Colonic mucosa (tissue), 4 donors: ENCODE measurements around the gene ERBB2. TPM values are rescaled to one million over a fixed set of nuclear protein-coding genes. Genes with fewer than 3 reads are reported as not detected.
"Not testable (repeated sequence)": the region's sequence is repeated elsewhere in the genome, so short reads cannot be mapped to it uniquely, and the experiment has no call there.

ENCODE experiments used
- DNase-seq: peaks from one replicate; pipeline ENCODE4 v3.0.0-alpha.2; 2020
- H3K27ac ChIP-seq: fragments of 200-600 bp; one replicate; pipeline ENCODE4 v1.8.0; 2021
- H3K27me3 ChIP-seq: fragments of 200-600 bp; one replicate; pipeline ENCODE4 v1.8.0; 2021
- H3K36me3 ChIP-seq: fragments of 200-600 bp; one replicate; pipeline ENCODE4 v1.8.0; 2021
- H3K4me1 ChIP-seq: fragments of 200-600 bp; one replicate; pipeline ENCODE4 v1.8.0; 2021; ENCODE audit warnings: mild to moderate bottlenecking
- H3K4me3 ChIP-seq: fragments of 200-600 bp; one replicate; pipeline ENCODE4 v1.8.0; 2021
- H3K9ac ChIP-seq, 2 donors: one replicate each; pipeline ENCODE4 v1.7.0; 2013; ENCODE audit warnings: control low read depth in 2 of 2, low read depth in 2 of 2, low read length in 2 of 2
- H3K9me3 ChIP-seq: fragments of 200-600 bp; one replicate; pipeline ENCODE4 v1.8.0; 2021
- intact Hi-C: fragments of 100-400 bp; cut with DNase I; formaldehyde crosslinking; loops from one replicate; pipeline ENCODE4 v1.14.1; 2022
- total RNA-seq, 2 donors: library from RNA; stranded (reverse); fragmentation: NEBNext Ultra II Directional in 1 of 2; extraction: Animal tissue kit (Norgen Biotek cat#: 25700) in 1 of 2; gene quantifications; one replicate each; pipeline ENCODE4 v1.2.1, GENCODE V29; 2021
- TF ChIP-seq, protein P1 (sequence below): fragments of 200-600 bp; IDR thresholded peaks from one replicate; pipeline ENCODE4 v1.8.0; 2022; ENCODE audit warnings: antibody characterized with exemption, mild to moderate bottlenecking
- donor health status: healthy.
- donor health status: DM: no; HTN: no; CAD: no.
- donor health status: DM: no; HTN: no; CAD: no.

The ERBB2 gene
- total RNA-seq, 2 donors from 2014 or later: 153 to 174 TPM

DNA sequence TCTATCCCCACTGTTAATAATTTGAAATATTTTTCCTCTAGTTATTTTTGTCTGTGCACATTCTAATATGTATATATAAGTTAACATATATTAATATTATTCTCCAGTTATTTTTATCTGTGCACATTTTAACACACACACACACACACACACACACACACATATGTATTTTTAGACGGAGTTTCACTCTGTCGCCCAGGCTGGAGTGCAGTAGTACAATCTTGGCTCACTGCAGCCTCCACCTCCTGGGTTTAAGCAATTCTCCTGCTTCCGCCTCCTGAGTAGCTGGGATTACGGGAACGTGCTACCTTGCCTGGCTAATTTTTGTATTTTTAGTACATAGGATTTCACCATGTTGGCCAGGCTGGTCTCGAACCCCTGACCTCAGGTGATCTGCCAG is 17.8 kb downstream of the ERBB2 start:
- intact Hi-C loops: no loop called here
- Histone ChIP-seq H3K27ac (no peak overlapping the region), H3K4me1 (peaks cover 8% of the 10 kb centered on the region), H3K4me3 (no peak overlapping the region), H3K9me3 (no peaks in the 10 kb centered on the region), H3K36me3 (no peaks in the 10 kb centered on the region), H3K27me3 (no peaks in the 10 kb centered on the region), H3K9ac (no peak overlapping the region)
- TF ChIP-seq, protein P1, sequence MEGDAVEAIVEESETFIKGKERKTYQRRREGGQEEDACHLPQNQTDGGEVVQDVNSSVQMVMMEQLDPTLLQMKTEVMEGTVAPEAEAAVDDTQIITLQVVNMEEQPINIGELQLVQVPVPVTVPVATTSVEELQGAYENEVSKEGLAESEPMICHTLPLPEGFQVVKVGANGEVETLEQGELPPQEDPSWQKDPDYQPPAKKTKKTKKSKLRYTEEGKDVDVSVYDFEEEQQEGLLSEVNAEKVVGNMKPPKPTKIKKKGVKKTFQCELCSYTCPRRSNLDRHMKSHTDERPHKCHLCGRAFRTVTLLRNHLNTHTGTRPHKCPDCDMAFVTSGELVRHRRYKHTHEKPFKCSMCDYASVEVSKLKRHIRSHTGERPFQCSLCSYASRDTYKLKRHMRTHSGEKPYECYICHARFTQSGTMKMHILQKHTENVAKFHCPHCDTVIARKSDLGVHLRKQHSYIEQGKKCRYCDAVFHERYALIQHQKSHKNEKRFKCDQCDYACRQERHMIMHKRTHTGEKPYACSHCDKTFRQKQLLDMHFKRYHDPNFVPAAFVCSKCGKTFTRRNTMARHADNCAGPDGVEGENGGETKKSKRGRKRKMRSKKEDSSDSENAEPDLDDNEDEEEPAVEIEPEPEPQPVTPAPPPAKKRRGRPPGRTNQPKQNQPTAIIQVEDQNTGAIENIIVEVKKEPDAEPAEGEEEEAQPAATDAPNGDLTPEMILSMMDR: no peak
- no peak for DNase-seq

DNA sequence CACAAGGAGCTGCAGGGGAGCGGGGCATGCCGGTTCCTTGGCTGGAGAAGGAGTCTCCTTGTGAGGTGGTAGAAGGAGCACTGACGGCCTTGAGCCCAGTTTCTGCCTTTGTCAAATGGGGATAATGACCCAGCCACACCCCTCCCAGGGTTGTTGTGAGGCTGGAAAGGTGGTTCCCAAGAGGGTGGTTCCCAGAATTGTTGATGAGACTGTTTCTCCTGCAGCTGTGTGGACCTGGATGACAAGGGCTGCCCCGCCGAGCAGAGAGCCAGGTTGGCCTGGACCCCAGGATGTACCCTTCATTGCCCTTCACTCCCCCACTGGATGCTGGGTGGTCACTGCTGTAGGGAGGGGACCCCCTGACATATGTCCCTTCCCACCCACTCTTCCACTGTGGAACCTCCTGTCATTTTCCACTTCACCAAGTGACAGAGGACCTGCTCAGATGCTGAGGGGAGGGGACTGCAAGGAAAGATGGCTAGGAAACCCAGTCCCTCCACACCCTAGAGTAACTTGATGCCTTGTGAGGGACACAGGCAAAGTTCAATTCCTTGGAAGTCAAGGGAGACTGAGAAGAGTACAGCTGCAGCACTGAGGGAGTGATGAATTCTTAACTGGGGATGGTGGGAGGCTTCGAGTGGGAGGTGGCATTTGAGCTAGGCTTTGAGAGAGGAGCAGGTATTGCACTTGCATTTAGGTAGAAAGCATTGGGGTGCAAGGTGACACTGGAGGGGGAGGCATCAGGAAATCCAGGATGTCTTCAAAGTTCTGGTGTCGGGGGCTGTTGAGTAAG is 19.9 kb downstream of the ERBB2 start:
- H3K27me3 ChIP-seq: no peaks in the 10 kb centered on the region
- TF ChIP-seq, protein P1: no peak
- intact Hi-C loops: no loop called here
- no peak overlapping the region for H3K4me3 ChIP-seq
- no peaks in the 10 kb centered on the region for H3K9me3 ChIP-seq
- DNase-seq: peak; percentile 32
- no peak overlapping the region for H3K9ac ChIP-seq
- no peak overlapping the region for H3K27ac ChIP-seq
- H3K36me3 ChIP-seq: no peaks in the 10 kb centered on the region
- peaks cover 8% of the 10 kb centered on the region for H3K4me1 ChIP-seq

DNA sequence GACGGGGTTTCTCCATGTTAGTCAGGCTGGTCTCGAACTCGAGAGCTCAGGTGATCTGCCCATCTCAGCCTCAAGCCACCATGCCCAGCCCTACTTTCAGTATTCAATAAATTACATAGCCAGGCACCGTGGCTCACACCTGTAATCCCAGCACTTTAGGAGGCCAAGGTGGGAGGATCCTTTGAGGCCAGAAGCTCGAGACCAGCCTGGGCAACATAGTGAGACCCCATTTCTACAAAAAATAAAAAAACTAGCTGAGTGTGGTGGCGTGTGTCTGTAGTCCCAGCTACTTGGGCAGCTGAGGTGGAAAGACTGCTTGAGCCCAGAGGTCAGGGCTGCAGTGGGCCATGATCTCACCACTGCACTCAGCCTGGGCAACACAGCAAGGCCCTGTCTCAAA is 22.2 kb downstream of the ERBB2 start:
- no peak for DNase-seq
- TF ChIP-seq, protein P1: no peak
- Histone ChIP-seq H3K4me1 (no peaks in the 10 kb centered on the region), H3K36me3 (no peaks in the 10 kb centered on the region), H3K27ac (no peak overlapping the region), H3K9me3 (no peaks in the 10 kb centered on the region), H3K4me3 (no peak overlapping the region), H3K27me3 (no peaks in the 10 kb centered on the region), H3K9ac (no peak overlapping the region)
- intact Hi-C loops: no loop called here

DNA sequence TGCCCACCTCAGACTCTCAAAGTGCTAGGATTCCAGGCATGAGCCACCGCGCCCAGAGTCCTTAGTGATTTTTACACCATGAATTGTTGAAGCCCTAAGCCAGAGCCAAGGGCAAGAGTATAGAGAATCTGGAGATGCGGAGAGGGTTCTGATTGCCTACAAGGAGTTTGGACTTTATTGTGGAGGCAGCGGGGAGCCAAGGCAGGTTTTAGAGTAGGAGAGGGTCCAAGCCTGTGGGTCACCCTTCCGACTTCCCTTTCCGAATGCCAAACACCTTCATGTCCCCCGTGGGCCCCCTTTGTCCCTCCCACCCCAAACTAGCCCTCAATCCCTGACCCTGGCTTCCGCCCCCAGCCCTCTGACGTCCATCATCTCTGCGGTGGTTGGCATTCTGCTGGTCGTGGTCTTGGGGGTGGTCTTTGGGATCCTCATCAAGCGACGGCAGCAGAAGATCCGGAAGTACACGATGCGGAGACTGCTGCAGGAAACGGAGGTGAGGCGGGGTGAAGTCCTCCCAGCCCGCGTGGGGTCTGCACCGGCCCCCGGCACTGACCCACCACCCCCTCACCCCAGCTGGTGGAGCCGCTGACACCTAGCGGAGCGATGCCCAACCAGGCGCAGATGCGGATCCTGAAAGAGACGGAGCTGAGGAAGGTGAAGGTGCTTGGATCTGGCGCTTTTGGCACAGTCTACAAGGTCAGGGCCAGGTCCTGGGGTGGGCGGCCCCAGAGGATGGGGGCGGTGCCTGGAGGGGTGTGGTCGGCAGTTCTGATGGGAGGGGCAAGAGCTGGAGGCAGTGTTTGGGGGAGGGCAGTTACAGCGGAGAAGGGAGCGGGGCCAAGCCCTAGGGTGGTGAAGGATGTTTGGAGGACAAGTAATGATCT is 23.3 kb downstream of the ERBB2 start:
- peak overlapping the region in 1 of 2 donors; percentile 19 for H3K9ac ChIP-seq
- intact Hi-C loops: no loop called here
- peak; percentile 71 for DNase-seq
- H3K9me3 ChIP-seq: no peaks in the 10 kb centered on the region
- TF ChIP-seq, protein P1: no peak
- H3K4me1 ChIP-seq: no peaks in the 10 kb centered on the region
- no peak overlapping the region for H3K4me3 ChIP-seq
- no peaks in the 10 kb centered on the region for H3K36me3 ChIP-seq
- H3K27me3 ChIP-seq: no peaks in the 10 kb centered on the region
- H3K27ac ChIP-seq: no peak overlapping the region

DNA sequence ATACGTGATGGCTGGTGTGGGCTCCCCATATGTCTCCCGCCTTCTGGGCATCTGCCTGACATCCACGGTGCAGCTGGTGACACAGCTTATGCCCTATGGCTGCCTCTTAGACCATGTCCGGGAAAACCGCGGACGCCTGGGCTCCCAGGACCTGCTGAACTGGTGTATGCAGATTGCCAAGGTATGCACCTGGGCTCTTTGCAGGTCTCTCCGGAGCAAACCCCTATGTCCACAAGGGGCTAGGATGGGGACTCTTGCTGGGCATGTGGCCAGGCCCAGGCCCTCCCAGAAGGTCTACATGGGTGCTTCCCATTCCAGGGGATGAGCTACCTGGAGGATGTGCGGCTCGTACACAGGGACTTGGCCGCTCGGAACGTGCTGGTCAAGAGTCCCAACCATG is 24.9 kb downstream of the ERBB2 start:
- TF ChIP-seq, protein P1: no peak
- Histone ChIP-seq H3K27ac (no peak overlapping the region), H3K27me3 (no peaks in the 10 kb centered on the region), H3K4me1 (peaks cover 5% of the 10 kb centered on the region), H3K4me3 (no peak overlapping the region), H3K36me3 (no peaks in the 10 kb centered on the region), H3K9me3 (no peaks in the 10 kb centered on the region), H3K9ac (no peak overlapping the region)
- intact Hi-C loops: no loop called here
- no peak for DNase-seq

DNA sequence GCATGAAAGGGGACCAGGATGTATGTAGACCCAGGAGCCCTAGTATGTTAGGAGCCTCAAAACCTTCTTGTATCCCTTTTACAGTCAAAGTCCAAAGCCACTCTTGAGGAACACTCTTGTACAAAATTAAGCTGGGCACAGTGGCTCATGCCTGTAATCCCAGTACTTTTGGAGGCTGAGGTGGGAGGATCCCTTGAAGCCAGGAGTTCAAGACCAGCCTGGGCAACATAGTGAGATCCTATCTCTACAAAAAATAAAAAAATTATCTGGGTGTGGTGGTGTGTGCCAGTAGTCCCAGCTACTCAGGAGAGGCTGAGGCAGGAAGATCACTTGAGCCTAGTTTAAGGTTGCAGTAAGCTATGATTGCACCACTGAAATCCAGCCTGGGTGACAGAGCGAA is 26.1 kb downstream of the ERBB2 start:
- H3K9me3 ChIP-seq, H3K4me3 ChIP-seq, H3K27me3 ChIP-seq, intact Hi-C loops, H3K9ac ChIP-seq, H3K27ac ChIP-seq, H3K36me3 ChIP-seq, DNase-seq, H3K4me1 ChIP-seq: not testable (repeated sequence)
